HEK293 (cell line): ENCODE results near the gene NOS1AP.

ENCODE experiments used
- CTCF ChIA-PET: fragments of 350-600 bp; formaldehyde crosslinking; extraction: SDS; loops from one replicate; lab custom pipeline; 2021; ENCODE audit warnings: antibody characterized with exemption; lab: Yijun Ruan, JAX
- POLR2A ChIA-PET: fragments of 300-600 bp; formaldehyde crosslinking; extraction: SDS; loops from one replicate; lab custom pipeline; 2020; ENCODE audit warnings: antibody characterized with exemption, inconsistent platforms; lab: Yijun Ruan, JAX
- H3K27ac ChIP-seq: fragments of 200-500 bp; sonication (Bioruptor generic); 2 replicates; pipeline ENCODE4 v1.5.1; 2014; ENCODE audit warnings: low read depth, low read length, control low read depth, inconsistent platforms; ENCODE audit errors: extremely low read depth
- H3K36me3 ChIP-seq, 2 experiments: fragments of 200-500 bp in 1 of 2; sonication (Bioruptor generic) in 1 of 2; 1 replicate in 1 of 2; 2 replicates in 1 of 2; pipeline ENCODE4 v1.5.1; 2014 to 2017; ENCODE audit warnings: inconsistent platforms in 2 of 2, low read length in 2 of 2; ENCODE audit not compliant: control insufficient read depth in 2 of 2, insufficient read depth in 1 of 2
- H3K4me1 ChIP-seq: fragments of 200-500 bp; sonication (Bioruptor generic); 2 replicates; pipeline ENCODE4 v1.5.1; 2014; ENCODE audit warnings: mild to moderate bottlenecking, low read length, inconsistent platforms; ENCODE audit not compliant: control insufficient read depth, insufficient read depth
- H3K4me3 ChIP-seq: 2 replicates; pipeline ENCODE4 v1.5.1; 2011; ENCODE audit warnings: low read depth, mild to moderate bottlenecking, control low read depth, low read length, moderate library complexity
- H3K9me3 ChIP-seq: fragments of 200-500 bp; sonication (Bioruptor generic); 2 replicates; pipeline ENCODE4 v1.5.1; 2014; ENCODE audit warnings: low read depth, low read length, inconsistent platforms; ENCODE audit not compliant: control insufficient read depth, insufficient read depth
- AEBP2 ChIP-seq: fragments of 450-650 bp; formaldehyde crosslinking; IDR thresholded peaks from 2 replicates; pipeline ENCODE4 v1.5.1; 2016; ENCODE audit warnings: missing biosample characterization, missing genetic modification characterization, borderline replicate concordance
- ATF2 ChIP-seq: fragments of 450-650 bp; formaldehyde crosslinking; IDR thresholded peaks from 2 replicates; pipeline ENCODE4 v1.5.1; 2016; ENCODE audit warnings: missing biosample characterization, missing genetic modification characterization, low read depth
- FEZF1 ChIP-seq: fragments of 450-650 bp; formaldehyde crosslinking; IDR thresholded peaks from 2 replicates; pipeline ENCODE4 v1.5.1; 2016; ENCODE audit warnings: missing biosample characterization, missing genetic modification characterization
- GFI1B ChIP-seq: fragments of 450-650 bp; formaldehyde crosslinking; IDR thresholded peaks from 2 replicates; pipeline ENCODE4 v1.5.1; 2016; ENCODE audit warnings: missing biosample characterization, missing genetic modification characterization
- GLI2 ChIP-seq: fragments of 450-650 bp; formaldehyde crosslinking; IDR thresholded peaks from 2 replicates; pipeline ENCODE4; 2017; ENCODE audit warnings: missing biosample characterization, missing genetic modification characterization, low read depth, borderline replicate concordance
- KLF16 ChIP-seq: fragments of 450-650 bp; formaldehyde crosslinking; IDR thresholded peaks from 2 replicates; pipeline ENCODE4 v1.5.1; 2017; ENCODE audit warnings: missing biosample characterization, missing genetic modification characterization
- KLF8 ChIP-seq: fragments of 450-650 bp; formaldehyde crosslinking; IDR thresholded peaks from 2 replicates; pipeline ENCODE4 v1.5.1; 2016; ENCODE audit warnings: missing biosample characterization, missing genetic modification characterization
- PRDM6 ChIP-seq: fragments of 450-650 bp; formaldehyde crosslinking; IDR thresholded peaks from 2 replicates; pipeline ENCODE4 v1.5.1; 2017; ENCODE audit warnings: missing biosample characterization, missing genetic modification characterization
- SP7 ChIP-seq: fragments of 450-650 bp; formaldehyde crosslinking; IDR thresholded peaks from 2 replicates; pipeline ENCODE4 v1.5.1; 2016; ENCODE audit warnings: missing biosample characterization, missing genetic modification characterization
- ZBTB11 ChIP-seq: fragments of 450-650 bp; formaldehyde crosslinking; conservative IDR thresholded peaks from 2 replicates; pipeline ENCODE4 v1.5.1; 2016; ENCODE audit warnings: low read depth, missing biosample characterization, missing genetic modification characterization
- ZBTB26 ChIP-seq: fragments of 450-650 bp; formaldehyde crosslinking; optimal IDR thresholded peaks from 2 replicates; pipeline ENCODE3; 2016; ENCODE audit warnings: missing biosample characterization, mild to moderate bottlenecking, missing genetic modification characterization
- ZBTB6 ChIP-seq: fragments of 450-650 bp; formaldehyde crosslinking; IDR thresholded peaks from 2 replicates; pipeline ENCODE4 v1.5.1; 2017; ENCODE audit warnings: missing biosample characterization, missing genetic modification characterization
- ZNF184 ChIP-seq: fragments of 450-650 bp; IDR thresholded peaks from 2 replicates; pipeline ENCODE4 v1.5.1; 2018; ENCODE audit warnings: missing biosample characterization, mild to moderate bottlenecking, missing genetic modification characterization
- ZNF266 ChIP-seq: fragments of 450-650 bp; formaldehyde crosslinking; IDR thresholded peaks from 2 replicates; pipeline ENCODE4 v1.5.1; 2016; ENCODE audit warnings: missing biosample characterization, missing genetic modification characterization, low read depth
- ZNF302 ChIP-seq: fragments of 450-650 bp; formaldehyde crosslinking; IDR thresholded peaks from 2 replicates; pipeline ENCODE4 v1.5.1; 2016; ENCODE audit warnings: missing biosample characterization, missing genetic modification characterization, low read depth
- ZNF529 ChIP-seq: fragments of 450-650 bp; formaldehyde crosslinking; IDR thresholded peaks from 2 replicates; pipeline ENCODE4 v1.5.1; 2017; ENCODE audit warnings: missing genetic modification characterization, missing biosample characterization; ENCODE audit not compliant: insufficient replicate concordance
- ZNF555 ChIP-seq: fragments of 450-650 bp; formaldehyde crosslinking; conservative IDR thresholded peaks from 2 replicates; pipeline ENCODE4 v1.5.1; 2017; ENCODE audit warnings: missing biosample characterization, mild to moderate bottlenecking, missing genetic modification characterization, inconsistent platforms
- ZNF580 ChIP-seq: fragments of 450-650 bp; formaldehyde crosslinking; IDR thresholded peaks from 2 replicates; pipeline ENCODE4 v1.5.1; 2016; ENCODE audit warnings: missing biosample characterization, missing genetic modification characterization
- ZNF600 ChIP-seq: fragments of 450-650 bp; formaldehyde crosslinking; IDR thresholded peaks from 2 replicates; pipeline ENCODE4 v1.5.1; 2016; ENCODE audit warnings: missing biosample characterization, missing genetic modification characterization
- ZNF692 ChIP-seq: fragments of 450-650 bp; formaldehyde crosslinking; IDR thresholded peaks from 2 replicates; pipeline ENCODE4 v1.5.1; 2016; ENCODE audit warnings: missing biosample characterization, missing genetic modification characterization
- ZNF776 ChIP-seq: fragments of 450-650 bp; formaldehyde crosslinking; IDR thresholded peaks from 2 replicates; pipeline ENCODE4 v1.5.0; 2017; ENCODE audit warnings: missing biosample characterization, missing genetic modification characterization, borderline replicate concordance
- ZNF785 ChIP-seq: fragments of 450-650 bp; formaldehyde crosslinking; IDR thresholded peaks from 2 replicates; pipeline ENCODE4 v1.5.1; 2016; ENCODE audit warnings: missing biosample characterization, missing genetic modification characterization
- ZNF843 ChIP-seq: fragments of 450-650 bp; formaldehyde crosslinking; IDR thresholded peaks from 2 replicates; pipeline ENCODE4 v1.5.1; 2016; ENCODE audit warnings: missing biosample characterization, missing genetic modification characterization

Gene NOS1AP

GRCh38 chr1:162224267-162224666 lies 154.8 kb downstream of the NOS1AP start:
- no peaks in the 10 kb centered on the region for H3K36me3 ChIP-seq
- TF ChIP-seq GFI1B (tag by site-specific recombination) (no peak), ZBTB11 (tag by site-specific recombination) (no peak), KLF16 (tag by site-specific recombination) (no peak), ZBTB6 (tag by site-specific recombination) (no peak), ZNF692 (tag by site-specific recombination) (no peak), ATF2 (no peak), PRDM6 (tag by site-specific recombination) (peak; percentile 56; the same call in 1 of the 2 replicates)
- TF ChIP-seq, all 188 proteins: peak for 1
- 0 out of 2 replicates have a peak, but pooled peaks cover 9% of the 10 kb centered on the region for H3K4me1 ChIP-seq
- H3K9me3 ChIP-seq, result no peaks in the 10 kb centered on the region
- no peak overlapping the region for H3K27ac ChIP-seq
- ChIA-PET POLR2A (no interaction called here), CTCF (no interaction called here)
- no peak overlapping the region for H3K4me3 ChIP-seq

GRCh38 chr1:162228586-162228985 lies 159.1 kb downstream of the NOS1AP start:
- ChIA-PET POLR2A (no interaction called here), CTCF (no interaction called here)
- H3K4me3 ChIP-seq, result no peak overlapping the region
- no peak overlapping the region for H3K27ac ChIP-seq
- H3K36me3 ChIP-seq, result no peaks in the 10 kb centered on the region
- H3K4me1 ChIP-seq, result peaks cover 3% of the 10 kb centered on the region; the same call in 1 of the 2 replicates
- H3K9me3 ChIP-seq, result no peaks in the 10 kb centered on the region
- TF ChIP-seq ZNF600 (tag by site-specific recombination) (no peak), ZNF529 (no peak), ZNF580 (tag by site-specific recombination) (peak; percentile 43; the same call in 1 of the 2 replicates), ZNF184 (tag by site-specific recombination) (no peak), ZNF785 (tag by site-specific recombination) (no peak), AEBP2 (tag by site-specific recombination) (no peak), GLI2 (tag by site-specific recombination) (no peak), ZNF843 (tag by site-specific recombination) (peak; percentile 45; the same call in 1 of the 2 replicates), FEZF1 (tag by site-specific recombination) (peak; percentile 49), ZNF776 (tag by site-specific recombination) (no peak), ZNF302 (tag by site-specific recombination) (no peak), ZNF555 (tag by site-specific recombination) (no peak), KLF8 (tag by site-specific recombination) (no peak), ZNF266 (tag by site-specific recombination) (no peak), ZBTB26 (no peak), SP7 (tag by site-specific recombination) (peak; percentile 70)
